ENCODE measurements around the gene SUGP2. TPM values are rescaled to one million over a fixed set of nuclear protein-coding genes. Genes with fewer than 3 reads are reported as not detected.

SUGP2 gene
- total RNA-seq, 1 donor from 2014 or later, result 24.8 TPM

DNA sequence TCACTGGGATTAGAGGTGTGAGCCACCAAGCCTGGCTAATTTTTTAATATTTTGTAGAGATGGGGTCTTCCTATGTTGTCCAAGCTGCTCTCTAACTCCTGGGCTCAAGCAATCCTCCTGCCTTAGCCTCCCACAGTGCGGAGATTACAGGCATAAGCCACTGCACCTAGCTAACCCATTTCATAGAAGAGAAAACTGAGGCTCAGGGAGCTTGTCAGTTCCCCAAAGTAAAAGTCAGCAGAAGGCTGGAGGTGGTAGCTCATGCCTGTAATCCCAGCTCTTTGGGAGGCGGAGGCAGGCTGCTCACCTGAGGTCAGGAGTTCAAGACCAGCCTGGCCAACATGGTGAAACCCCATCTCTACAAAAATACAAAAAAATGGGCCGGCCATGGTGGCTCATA is 83.5 kb downstream of the SUGP2 start:
- no peak for DNase-seq (ENCODE audit: low read depth)
- H3K4me3 ChIP-seq (ENCODE audit: low read depth, low read length), result no peak overlapping the region
- TF ChIP-seq, protein P1, sequence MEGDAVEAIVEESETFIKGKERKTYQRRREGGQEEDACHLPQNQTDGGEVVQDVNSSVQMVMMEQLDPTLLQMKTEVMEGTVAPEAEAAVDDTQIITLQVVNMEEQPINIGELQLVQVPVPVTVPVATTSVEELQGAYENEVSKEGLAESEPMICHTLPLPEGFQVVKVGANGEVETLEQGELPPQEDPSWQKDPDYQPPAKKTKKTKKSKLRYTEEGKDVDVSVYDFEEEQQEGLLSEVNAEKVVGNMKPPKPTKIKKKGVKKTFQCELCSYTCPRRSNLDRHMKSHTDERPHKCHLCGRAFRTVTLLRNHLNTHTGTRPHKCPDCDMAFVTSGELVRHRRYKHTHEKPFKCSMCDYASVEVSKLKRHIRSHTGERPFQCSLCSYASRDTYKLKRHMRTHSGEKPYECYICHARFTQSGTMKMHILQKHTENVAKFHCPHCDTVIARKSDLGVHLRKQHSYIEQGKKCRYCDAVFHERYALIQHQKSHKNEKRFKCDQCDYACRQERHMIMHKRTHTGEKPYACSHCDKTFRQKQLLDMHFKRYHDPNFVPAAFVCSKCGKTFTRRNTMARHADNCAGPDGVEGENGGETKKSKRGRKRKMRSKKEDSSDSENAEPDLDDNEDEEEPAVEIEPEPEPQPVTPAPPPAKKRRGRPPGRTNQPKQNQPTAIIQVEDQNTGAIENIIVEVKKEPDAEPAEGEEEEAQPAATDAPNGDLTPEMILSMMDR (conservative IDR thresholded peaks at IDR 0.05; ENCODE audit: low read depth, low read length), result no peak

- DNase-seq (ENCODE audit: low read depth), result no peak
- H3K4me3 ChIP-seq (ENCODE audit: low read depth, low read length), result no peak overlapping the region
- TF ChIP-seq, protein P1 (conservative IDR thresholded peaks at IDR 0.05; ENCODE audit: low read depth, low read length), result no peak
These were observed 84.4 kb downstream of the SUGP2 start for GRCh38 chr19:18948976-18949356.

DNA sequence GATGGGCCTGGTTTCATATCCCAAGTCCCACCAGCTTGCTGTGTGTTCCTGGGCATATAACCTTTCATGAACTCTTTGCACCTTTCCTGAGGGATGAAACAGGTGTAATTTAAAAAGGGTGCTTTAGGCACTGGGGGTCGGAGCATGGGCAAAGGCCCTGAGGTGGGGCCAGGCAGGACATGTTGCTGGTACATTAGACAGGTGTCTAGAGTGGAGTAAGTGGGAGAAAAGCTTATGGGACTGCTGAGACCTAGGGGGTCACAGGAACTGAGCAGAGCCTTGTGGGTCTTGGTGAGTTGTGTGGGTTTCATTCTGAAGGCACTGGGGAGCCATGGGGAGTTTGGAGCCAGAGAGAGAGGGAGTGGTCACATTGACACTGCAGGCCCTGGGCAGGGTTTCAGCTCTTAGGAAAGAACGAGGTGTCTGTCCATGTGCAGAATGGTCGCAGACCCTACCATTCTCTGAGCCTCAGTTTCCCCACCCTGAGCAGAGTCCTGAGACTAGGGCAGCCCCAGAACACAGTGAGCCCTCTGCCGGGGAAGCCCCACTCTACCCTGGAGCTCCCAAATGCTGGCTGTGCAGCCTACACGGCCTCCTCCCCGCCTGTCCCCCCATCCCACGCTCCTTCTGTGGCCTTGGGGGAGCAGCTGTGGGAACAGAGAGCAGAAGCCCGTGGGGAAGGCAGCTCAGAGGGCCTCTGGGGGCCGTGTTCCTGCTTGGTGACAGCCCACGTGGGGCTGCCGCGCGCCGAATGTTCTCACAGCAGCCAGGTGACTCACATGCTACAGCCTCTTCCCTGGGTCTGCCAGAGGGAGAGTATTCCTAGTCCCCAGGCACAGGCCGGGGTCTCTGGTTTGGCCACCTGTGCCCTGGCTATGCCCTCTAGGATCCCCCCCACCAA is 85.0 kb downstream of the SUGP2 start:
- DNase-seq (ENCODE audit: low read depth), result no peak
- TF ChIP-seq, protein P1 (conservative IDR thresholded peaks at IDR 0.05; ENCODE audit: low read depth, low read length), result no peak
- no peak overlapping the region for H3K4me3 ChIP-seq (ENCODE audit: low read depth, low read length)

- TF ChIP-seq, protein P1 (conservative IDR thresholded peaks at IDR 0.05; ENCODE audit: low read depth, low read length), result no peak
- H3K4me3 ChIP-seq (ENCODE audit: low read depth, low read length), result no peak overlapping the region
- no peak for DNase-seq (ENCODE audit: low read depth)
These were observed 86.4 kb downstream of the SUGP2 start for GRCh38 chr19:18946918-18947317.

- no peak for DNase-seq (ENCODE audit: low read depth)
- no peak overlapping the region for H3K4me3 ChIP-seq (ENCODE audit: low read depth, low read length)
- TF ChIP-seq, protein P1 (conservative IDR thresholded peaks at IDR 0.05; ENCODE audit: low read depth, low read length), result no peak
These were observed 87.0 kb downstream of the SUGP2 start for GRCh38 chr19:18946335-18946734.

DNA sequence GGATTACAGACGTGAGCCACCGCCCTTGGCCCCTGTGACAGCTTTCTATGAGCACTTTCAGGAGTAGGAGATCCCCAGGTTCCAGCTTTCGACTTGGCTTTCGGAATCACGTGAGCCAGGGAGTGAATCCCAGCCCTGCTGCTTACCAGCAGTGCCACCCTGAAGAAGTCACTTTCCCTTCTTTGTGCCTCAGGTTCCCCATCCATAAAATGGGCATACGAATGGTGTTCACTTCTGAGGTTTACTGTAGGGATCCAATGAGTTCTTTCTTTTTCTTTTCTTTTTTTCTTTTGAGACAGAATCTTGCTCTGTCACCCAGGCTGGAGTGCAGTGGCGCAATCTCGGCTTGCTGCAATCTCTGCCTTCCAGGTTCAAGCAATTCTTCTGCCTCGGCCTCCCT is 88.0 kb downstream of the SUGP2 start:
- no peak overlapping the region for H3K4me3 ChIP-seq (ENCODE audit: low read depth, low read length)
- TF ChIP-seq, protein P1 (conservative IDR thresholded peaks at IDR 0.05; ENCODE audit: low read depth, low read length), result no peak
- no peak for DNase-seq (ENCODE audit: low read depth)

DNA sequence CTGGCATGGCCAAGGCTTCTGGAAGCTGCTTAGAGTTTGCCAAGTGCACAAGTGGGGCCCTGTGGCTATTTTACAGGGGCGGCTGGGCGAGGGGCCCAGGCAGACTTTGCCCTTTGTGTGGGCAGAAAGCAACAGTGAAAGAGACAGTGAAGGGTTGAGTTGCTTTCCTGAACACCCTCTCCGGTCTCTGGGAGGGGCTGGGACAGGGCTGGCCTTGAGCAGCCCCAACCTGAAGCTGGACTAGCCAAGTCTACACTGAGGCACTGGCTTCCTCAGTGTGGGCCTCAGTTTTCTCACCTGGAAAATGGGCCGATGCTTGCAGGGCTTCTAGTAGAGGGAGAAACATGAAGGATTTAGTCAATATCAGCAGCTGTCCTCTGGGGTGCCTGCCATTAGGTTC is 89.9 kb downstream of the SUGP2 start:
- H3K4me3 ChIP-seq (ENCODE audit: low read depth, low read length), result no peak overlapping the region
- TF ChIP-seq, protein P1 (conservative IDR thresholded peaks at IDR 0.05; ENCODE audit: low read depth, low read length), result no peak
- DNase-seq (ENCODE audit: low read depth), result no peak
